Dendritic cell treated with granulocyte-macrophage colony-stimulating factor and Interleukin-4, amounts not matched to agents 40 ng/mL and 50 ng/mL, for 4 days (primary cell): ENCODE data around the gene GNPTAB.
"Not testable (repeated sequence)": the region's sequence is repeated elsewhere in the genome, so short reads cannot be mapped to it uniquely, and the experiment has no call there.

Experiments used
- H3K27ac Mint-ChIP-seq: one replicate; pipeline ENCODE4 v1.8.0; 2022; ENCODE audit warnings: mild to moderate bottlenecking, mixed read lengths
- H3K27me3 Mint-ChIP-seq: one replicate; pipeline ENCODE4 v1.8.0; 2022; ENCODE audit warnings: mild to moderate bottlenecking, mixed read lengths
- H3K36me3 Mint-ChIP-seq: one replicate; pipeline ENCODE4 v1.8.0; 2022; ENCODE audit warnings: low read depth, mixed read lengths
- H3K4me1 Mint-ChIP-seq: one replicate; pipeline ENCODE4 v1.8.0; 2022; ENCODE audit warnings: low read depth, mixed read lengths
- H3K4me3 Mint-ChIP-seq: one replicate; pipeline ENCODE4 v1.8.0; 2022; ENCODE audit warnings: mild to moderate bottlenecking, moderate library complexity, mixed read lengths
- H3K9me3 Mint-ChIP-seq: one replicate; pipeline ENCODE4 v1.8.0; 2022; ENCODE audit warnings: mixed read lengths
- intact Hi-C: fragments of 100-400 bp; cut with micrococcal nuclease; formaldehyde crosslinking; loops from one replicate; pipeline ENCODE4 v1.15.0; 2022

The GNPTAB gene

GRCh38 chr12:101743724-101744472 lies 86.9 kb downstream of the GNPTAB start:
- no peak overlapping the region for H3K27ac Mint-ChIP-seq
- intact Hi-C loops, result no loop called here
- no peaks in the 10 kb centered on the region for H3K27me3 Mint-ChIP-seq
- peaks cover 82% of the 10 kb centered on the region for H3K36me3 Mint-ChIP-seq
- no peaks in the 10 kb centered on the region for H3K9me3 Mint-ChIP-seq
- H3K4me3 Mint-ChIP-seq, result no peak overlapping the region
- H3K4me1 Mint-ChIP-seq, result peaks cover 15% of the 10 kb centered on the region

GRCh38 chr12:101743242-101743641 lies 87.5 kb downstream of the GNPTAB start:
- Mint-ChIP-seq H3K4me1 (peaks cover 10% of the 10 kb centered on the region), H3K27ac (no peak overlapping the region), H3K27me3 (no peaks in the 10 kb centered on the region), H3K4me3 (no peak overlapping the region), H3K9me3 (no peaks in the 10 kb centered on the region), H3K36me3 (peaks cover 83% of the 10 kb centered on the region)
- intact Hi-C loops, result no loop called here

- H3K27ac Mint-ChIP-seq, result no peak overlapping the region
- H3K36me3 Mint-ChIP-seq, result peaks cover 78% of the 10 kb centered on the region
- no peaks in the 10 kb centered on the region for H3K27me3 Mint-ChIP-seq
- H3K4me1 Mint-ChIP-seq, result no peaks in the 10 kb centered on the region
- no peak overlapping the region for H3K4me3 Mint-ChIP-seq
- intact Hi-C loops, result no loop called here
- no peaks in the 10 kb centered on the region for H3K9me3 Mint-ChIP-seq
Measured at GRCh38 chr12:101740980-101741379, 89.8 kb downstream of the GNPTAB start.

GRCh38 chr12:101740566-101740965 lies 90.2 kb downstream of the GNPTAB start:
- intact Hi-C loops, result no loop called here
- Mint-ChIP-seq H3K36me3 (peaks cover 74% of the 10 kb centered on the region), H3K4me1 (no peaks in the 10 kb centered on the region), H3K4me3 (no peak overlapping the region), H3K9me3 (no peaks in the 10 kb centered on the region), H3K27ac (no peak overlapping the region), H3K27me3 (no peaks in the 10 kb centered on the region)

GRCh38 chr12:101738920-101739665 lies 91.7 kb downstream of the GNPTAB start, which contains the start of gene SYCP3:
TSS of gene SYCP3 (minus strand) at chr12:101739462. CDS start at chr12:101737935, 1,527 bp downstream.
- Mint-ChIP-seq H3K4me1 (no peaks in the 10 kb centered on the region), H3K27me3 (no peaks in the 10 kb centered on the region), H3K4me3 (no peak within 1 kb of the TSS), H3K36me3 (peaks cover 60% of the 10 kb centered on the region), H3K27ac (no peak within 1 kb of the TSS), H3K9me3 (no peaks in the 10 kb centered on the region)
- intact Hi-C loops, result no loop called here

- Mint-ChIP-seq H3K4me3 (no peak overlapping the region), H3K27ac (no peak overlapping the region), H3K4me1 (no peaks in the 10 kb centered on the region), H3K9me3 (no peaks in the 10 kb centered on the region), H3K27me3 (no peaks in the 10 kb centered on the region), H3K36me3 (peaks cover 55% of the 10 kb centered on the region)
- intact Hi-C loops, result no loop called here
Measured at GRCh38 chr12:101737476-101737875, 93.3 kb downstream of the GNPTAB start.

- H3K4me3 Mint-ChIP-seq, H3K4me1 Mint-ChIP-seq, intact Hi-C loops, H3K27me3 Mint-ChIP-seq, H3K9me3 Mint-ChIP-seq, H3K27ac Mint-ChIP-seq: not testable (repeated sequence)
- H3K36me3 Mint-ChIP-seq, result peaks cover 44% of the 10 kb centered on the region
Measured at GRCh38 chr12:101734482-101734881, 96.3 kb downstream of the GNPTAB start.

GRCh38 chr12:101733166-101733565 lies 97.6 kb downstream of the GNPTAB start:
- intact Hi-C loops, result no loop called here
- Mint-ChIP-seq H3K9me3 (no peaks in the 10 kb centered on the region), H3K4me1 (no peaks in the 10 kb centered on the region), H3K27me3 (no peaks in the 10 kb centered on the region), H3K4me3 (no peak overlapping the region), H3K27ac (no peak overlapping the region), H3K36me3 (peaks cover 31% of the 10 kb centered on the region)

GRCh38 chr12:101732318-101732717 lies 98.4 kb downstream of the GNPTAB start:
- no peak overlapping the region for H3K4me3 Mint-ChIP-seq
- no peaks in the 10 kb centered on the region for H3K27me3 Mint-ChIP-seq
- peaks cover 22% of the 10 kb centered on the region for H3K36me3 Mint-ChIP-seq
- intact Hi-C loops, result no loop called here
- no peaks in the 10 kb centered on the region for H3K9me3 Mint-ChIP-seq
- no peaks in the 10 kb centered on the region for H3K4me1 Mint-ChIP-seq
- H3K27ac Mint-ChIP-seq, result no peak overlapping the region

GRCh38 chr12:101729842-101730241 lies 100.9 kb downstream of the GNPTAB start:
- Mint-ChIP-seq H3K27ac (no peak overlapping the region), H3K4me3 (no peak overlapping the region)
- intact Hi-C loops, result no loop called here

GRCh38 chr12:101727098-101727497 lies 103.7 kb downstream of the GNPTAB start:
- Mint-ChIP-seq H3K4me1 (no peaks in the 10 kb centered on the region), H3K36me3 (peaks cover 11% of the 10 kb centered on the region), H3K9me3 (no peaks in the 10 kb centered on the region), H3K27ac (no peak overlapping the region), H3K4me3 (no peak overlapping the region), H3K27me3 (no peaks in the 10 kb centered on the region)
- intact Hi-C loops, result no loop called here

More at GRCh38 chr12:101729842-101730241, 100.9 kb downstream of the GNPTAB start:
- H3K36me3 Mint-ChIP-seq, result peaks cover 25% of the 10 kb centered on the region
- H3K9me3 Mint-ChIP-seq, result no peaks in the 10 kb centered on the region
- H3K4me1 Mint-ChIP-seq, result no peaks in the 10 kb centered on the region
- no peaks in the 10 kb centered on the region for H3K27me3 Mint-ChIP-seq

GRCh38 chr12:101722392-101722791 lies 108.4 kb downstream of the GNPTAB start:
- no peak overlapping the region for H3K4me3 Mint-ChIP-seq
- intact Hi-C loops, result no loop called here
- peaks cover 13% of the 10 kb centered on the region for H3K36me3 Mint-ChIP-seq
- no peaks in the 10 kb centered on the region for H3K4me1 Mint-ChIP-seq
- no peak overlapping the region for H3K27ac Mint-ChIP-seq
- H3K27me3 Mint-ChIP-seq, result no peaks in the 10 kb centered on the region
- no peaks in the 10 kb centered on the region for H3K9me3 Mint-ChIP-seq

GRCh38 chr12:101720118-101720517 lies 110.6 kb downstream of the GNPTAB start:
- H3K36me3 Mint-ChIP-seq, result peaks cover 6% of the 10 kb centered on the region
- H3K9me3 Mint-ChIP-seq, result no peaks in the 10 kb centered on the region
- no peak overlapping the region for H3K4me3 Mint-ChIP-seq
- no peaks in the 10 kb centered on the region for H3K27me3 Mint-ChIP-seq
- peaks cover 11% of the 10 kb centered on the region for H3K4me1 Mint-ChIP-seq
- intact Hi-C loops, result no loop called here
- no peak overlapping the region for H3K27ac Mint-ChIP-seq

GRCh38 chr12:101719566-101719965 lies 111.2 kb downstream of the GNPTAB start:
- Mint-ChIP-seq H3K27ac (no peak overlapping the region), H3K4me3 (no peak overlapping the region), H3K27me3 (no peaks in the 10 kb centered on the region), H3K9me3 (no peaks in the 10 kb centered on the region), H3K36me3 (peaks cover 6% of the 10 kb centered on the region), H3K4me1 (peaks cover 14% of the 10 kb centered on the region)
- intact Hi-C loops, result no loop called here
